HG03108 (cell line): ENCODE measurements around the gene TMEM237.
A peak's percentile ranks its signal among the peaks of the same experiment; 100 is the strongest.

Experiments used
- ATAC-seq: cut with Tn5 transposase; IDR thresholded peaks from one replicate; pipeline ENCODE4 v1.9.1; 2021; ENCODE audit warnings: moderate library complexity; ENCODE audit not compliant: unreplicated experiment

Gene TMEM237

GRCh38 chr2:201642579-201643215 is 606 bp downstream of the TMEM237 start:
- peak; percentile 67 for ATAC-seq

GRCh38 chr2:201642086-201642578 is 1.2 kb downstream of the TMEM237 start:
- ATAC-seq, result peak; percentile 35

GRCh38 chr2:201639205-201639604 is 4.1 kb downstream of the TMEM237 start:
- no peak for ATAC-seq

- no peak for ATAC-seq
Measured at GRCh38 chr2:201638326-201638725, 5.0 kb downstream of the TMEM237 start.

GRCh38 chr2:201633661-201634249 is 9.5 kb downstream of the TMEM237 start:
- ATAC-seq, result no peak

- ATAC-seq, result no peak
Measured at GRCh38 chr2:201631041-201631440, 12.3 kb downstream of the TMEM237 start.

- no peak for ATAC-seq
Measured at GRCh38 chr2:201630577-201630976, 12.7 kb downstream of the TMEM237 start.

GRCh38 chr2:201628545-201628944 is 14.8 kb downstream of the TMEM237 start:
- ATAC-seq, result no peak

- no peak for ATAC-seq
Measured at GRCh38 chr2:201622306-201622970, 20.9 kb downstream of the TMEM237 start.

GRCh38 chr2:201621293-201621999 is 21.9 kb downstream of the TMEM237 start:
- no peak for ATAC-seq

- no peak for ATAC-seq
Measured at GRCh38 chr2:201618744-201619662, 24.3 kb downstream of the TMEM237 start.

- ATAC-seq, result no peak
Measured at GRCh38 chr2:201608021-201608420, 35.3 kb downstream of the TMEM237 start.

GRCh38 chr2:201607568-201607967 is 35.7 kb downstream of the TMEM237 start:
- ATAC-seq, result no peak

- no peak for ATAC-seq
Measured at GRCh38 chr2:201600906-201601305, 42.4 kb downstream of the TMEM237 start.

- no peak for ATAC-seq
Measured at GRCh38 chr2:201597397-201597796, 45.9 kb downstream of the TMEM237 start.

GRCh38 chr2:201580486-201580885 is 62.8 kb downstream of the TMEM237 start:
- ATAC-seq, result no peak

- ATAC-seq, result no peak
Measured at GRCh38 chr2:201579536-201579935, 63.8 kb downstream of the TMEM237 start.

GRCh38 chr2:201575971-201576370 is 67.3 kb downstream of the TMEM237 start:
- no peak for ATAC-seq

- no peak for ATAC-seq
Measured at GRCh38 chr2:201574766-201575165, 68.5 kb downstream of the TMEM237 start.

- no peak for ATAC-seq
Measured at GRCh38 chr2:201572846-201573508, 70.3 kb downstream of the TMEM237 start.
